Adipocyte (in vitro differentiated cells): ENCODE data around the gene ATP8B2.
"Not testable (repeated sequence)": the region's sequence is repeated elsewhere in the genome, so short reads cannot be mapped to it uniquely, and the experiment has no call there.

ENCODE experiments used
- DNase-seq: peaks from one replicate; pipeline ENCODE4 v3.0.0-alpha.2; 2015; ENCODE audit warnings: low read depth
- H3K27me3 ChIP-seq: replicated peaks from 2 replicates; pipeline ENCODE4 v1.7.0; 2013; ENCODE audit warnings: mild to moderate bottlenecking, low read length, moderate library complexity; ENCODE audit not compliant: control insufficient read depth, insufficient read depth
- H3K36me3 ChIP-seq: 2 replicates; pipeline ENCODE4 v1.7.0; 2013; ENCODE audit warnings: low read length, mild to moderate bottlenecking, moderate library complexity; ENCODE audit not compliant: control insufficient read depth, insufficient read depth, severe bottlenecking
- H3K4me1 ChIP-seq: 2 replicates; pipeline ENCODE4 v1.7.0; 2013; ENCODE audit warnings: mild to moderate bottlenecking, low read length, moderate library complexity; ENCODE audit not compliant: control insufficient read depth, insufficient read depth
- H3K4me3 ChIP-seq: 2 replicates; pipeline ENCODE4 v1.7.0; 2013; ENCODE audit warnings: mild to moderate bottlenecking, low read length, moderate library complexity
- H3K9ac ChIP-seq: 2 replicates; pipeline ENCODE4 v1.7.0; 2013; ENCODE audit warnings: mild to moderate bottlenecking, low read length, moderate library complexity
- H3K9me3 ChIP-seq: 2 replicates; pipeline ENCODE4 v1.7.0; 2013; ENCODE audit warnings: mild to moderate bottlenecking, low read length, moderate library complexity; ENCODE audit not compliant: control insufficient read depth

Gene ATP8B2

DNA sequence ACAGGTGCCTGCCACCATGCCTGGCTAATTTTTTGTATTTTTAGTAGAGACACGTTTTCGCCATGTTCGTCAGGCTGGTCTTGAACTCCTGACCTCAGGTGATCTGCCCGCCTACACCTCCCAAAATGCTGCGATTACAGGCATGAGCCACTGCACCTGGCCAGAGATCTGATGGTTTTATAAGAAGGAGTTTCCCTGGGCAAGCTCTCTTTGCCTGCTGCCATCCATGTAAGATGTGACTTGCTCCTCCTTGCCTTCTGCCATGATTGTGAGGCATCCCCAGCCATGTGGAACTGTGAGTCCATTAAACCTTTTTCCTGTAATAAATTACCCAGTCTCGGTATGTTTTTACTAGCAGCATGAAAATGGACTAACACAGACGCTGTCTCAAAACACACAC, 16.2 kb upstream of the ATP8B2 start:
- H3K36me3 ChIP-seq, H3K4me3 ChIP-seq, H3K4me1 ChIP-seq, H3K9me3 ChIP-seq, H3K9ac ChIP-seq, H3K27me3 ChIP-seq, DNase-seq: not testable (repeated sequence)

DNA sequence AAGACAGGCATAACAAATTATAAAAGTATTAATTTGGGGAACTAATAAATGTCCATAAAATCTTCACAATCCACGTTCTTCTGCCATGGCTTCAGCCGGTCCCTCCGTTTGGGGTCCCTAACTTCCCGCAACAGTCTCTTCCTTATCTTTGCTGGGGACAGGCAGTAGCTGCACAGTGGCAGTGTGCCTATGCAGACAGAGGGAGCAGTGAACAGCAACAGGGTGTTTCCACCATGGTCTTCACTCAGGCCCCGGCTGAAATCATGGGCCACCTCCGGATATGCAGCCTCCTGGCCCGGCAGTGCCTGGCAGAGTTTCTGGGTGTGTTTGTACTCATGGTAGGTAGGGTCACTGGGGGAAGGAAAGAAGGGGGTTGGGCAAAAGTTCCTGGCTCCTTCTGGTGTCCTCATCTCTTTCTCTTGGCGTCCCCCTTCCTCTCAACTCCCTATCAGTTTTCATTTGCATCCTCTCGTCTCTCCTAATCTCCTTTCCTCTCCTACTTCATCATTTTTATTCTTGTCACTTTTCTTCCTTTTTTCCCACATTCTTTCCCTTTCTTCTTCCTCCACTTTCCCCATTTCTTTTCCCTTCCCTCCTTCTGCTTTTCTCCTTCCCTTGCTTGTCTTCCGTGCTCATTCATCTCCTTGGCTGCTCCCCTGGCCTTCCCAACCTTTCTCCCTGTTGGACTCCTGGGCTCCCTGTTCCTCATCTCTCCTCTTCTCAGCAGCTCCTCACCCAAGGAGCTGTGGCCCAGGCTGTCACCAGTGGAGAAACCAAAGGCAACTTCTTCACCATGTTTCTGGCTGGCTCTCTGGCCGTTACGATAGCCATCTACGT, 12.9 kb upstream of the ATP8B2 start:
- DNase-seq, H3K36me3 ChIP-seq, H3K27me3 ChIP-seq, H3K9ac ChIP-seq, H3K4me1 ChIP-seq, H3K4me3 ChIP-seq: not testable (repeated sequence)
- H3K9me3 ChIP-seq = peaks cover 12% of the 10 kb centered on the region

DNA sequence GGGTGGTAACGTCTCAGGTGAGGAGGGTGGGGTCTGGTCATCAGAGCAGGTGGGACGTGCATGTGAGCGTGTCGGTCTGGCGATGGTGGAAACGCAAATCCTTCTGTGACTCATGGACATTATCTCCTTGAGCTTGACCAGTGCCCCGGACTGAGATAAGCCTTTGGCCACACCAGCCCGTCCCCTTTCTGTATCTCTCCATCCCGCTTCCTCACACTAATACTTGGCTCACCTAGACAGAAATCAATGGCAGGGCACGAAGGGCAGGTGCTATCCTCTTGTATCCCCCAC, 12.3 kb upstream of the ATP8B2 start:
- no peak overlapping the region for H3K9ac ChIP-seq

GRCh38 chr1:154314226-154314625, 11.1 kb upstream of the ATP8B2 start:
- peaks cover 13% of the 10 kb centered on the region for H3K9me3 ChIP-seq
- not testable (repeated sequence) for H3K4me3 ChIP-seq, DNase-seq, H3K27me3 ChIP-seq, H3K36me3 ChIP-seq, H3K4me1 ChIP-seq, H3K9ac ChIP-seq

More for the DNA sequence above, 12.3 kb upstream of the ATP8B2 start:
- H3K4me3 ChIP-seq = no peak overlapping the region
- H3K27me3 ChIP-seq = peaks cover 3% of the 10 kb centered on the region
- H3K4me1 ChIP-seq = no peaks in the 10 kb centered on the region
- peaks cover 13% of the 10 kb centered on the region for H3K9me3 ChIP-seq
- DNase-seq = no peak
- H3K36me3 ChIP-seq = no peaks in the 10 kb centered on the region

DNA sequence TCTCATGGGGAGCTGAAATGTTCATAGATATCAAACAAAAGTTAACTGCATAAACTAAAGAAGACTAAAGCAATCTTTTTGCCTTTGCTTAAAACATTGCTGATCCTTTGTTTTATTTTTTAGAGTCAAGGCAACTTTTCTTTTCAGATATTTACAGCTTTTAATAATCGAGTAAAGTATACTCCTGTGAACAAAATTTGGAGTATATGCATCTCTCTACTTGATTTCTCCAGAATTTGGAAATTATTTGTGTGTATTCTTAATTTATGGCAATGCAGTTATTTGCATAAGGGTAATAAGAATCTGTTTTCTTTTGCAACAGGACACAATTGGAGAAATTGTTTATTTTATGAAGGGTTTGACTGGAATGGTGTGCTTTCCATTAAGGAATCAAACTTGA, 8.6 kb upstream of the ATP8B2 start:
- H3K36me3 ChIP-seq = no peaks in the 10 kb centered on the region
- no peak overlapping the region for H3K9ac ChIP-seq
- no peak overlapping the region for H3K4me3 ChIP-seq
- no peak for DNase-seq
- H3K27me3 ChIP-seq = peaks cover 3% of the 10 kb centered on the region
- H3K9me3 ChIP-seq = peaks cover 13% of the 10 kb centered on the region
- no peaks in the 10 kb centered on the region for H3K4me1 ChIP-seq

DNA sequence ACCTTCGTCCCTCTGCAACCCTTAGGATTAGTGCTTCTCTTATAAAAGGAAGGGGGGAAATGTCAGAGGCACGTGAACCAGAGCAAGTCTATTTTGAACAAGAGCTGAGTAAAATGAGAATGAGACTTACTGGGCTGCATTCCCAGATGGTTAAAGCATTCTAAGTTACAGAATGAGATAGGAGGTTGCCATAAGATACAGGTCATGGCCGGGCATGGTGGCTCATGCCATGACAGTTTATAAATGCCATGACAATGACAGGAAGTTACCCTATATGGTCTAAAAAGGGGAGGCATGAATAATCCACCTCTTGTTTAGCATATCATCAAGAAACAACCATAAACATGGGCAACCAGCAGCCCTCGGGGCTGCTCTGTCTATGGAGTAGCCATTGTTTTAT, 6.9 kb upstream of the ATP8B2 start:
- no peak for DNase-seq
- no peaks in the 10 kb centered on the region for H3K36me3 ChIP-seq
- H3K9ac ChIP-seq = no peak overlapping the region
- peaks cover 13% of the 10 kb centered on the region for H3K9me3 ChIP-seq
- peaks cover 7% of the 10 kb centered on the region for H3K27me3 ChIP-seq
- no peak overlapping the region for H3K4me3 ChIP-seq
- no peaks in the 10 kb centered on the region for H3K4me1 ChIP-seq

DNA sequence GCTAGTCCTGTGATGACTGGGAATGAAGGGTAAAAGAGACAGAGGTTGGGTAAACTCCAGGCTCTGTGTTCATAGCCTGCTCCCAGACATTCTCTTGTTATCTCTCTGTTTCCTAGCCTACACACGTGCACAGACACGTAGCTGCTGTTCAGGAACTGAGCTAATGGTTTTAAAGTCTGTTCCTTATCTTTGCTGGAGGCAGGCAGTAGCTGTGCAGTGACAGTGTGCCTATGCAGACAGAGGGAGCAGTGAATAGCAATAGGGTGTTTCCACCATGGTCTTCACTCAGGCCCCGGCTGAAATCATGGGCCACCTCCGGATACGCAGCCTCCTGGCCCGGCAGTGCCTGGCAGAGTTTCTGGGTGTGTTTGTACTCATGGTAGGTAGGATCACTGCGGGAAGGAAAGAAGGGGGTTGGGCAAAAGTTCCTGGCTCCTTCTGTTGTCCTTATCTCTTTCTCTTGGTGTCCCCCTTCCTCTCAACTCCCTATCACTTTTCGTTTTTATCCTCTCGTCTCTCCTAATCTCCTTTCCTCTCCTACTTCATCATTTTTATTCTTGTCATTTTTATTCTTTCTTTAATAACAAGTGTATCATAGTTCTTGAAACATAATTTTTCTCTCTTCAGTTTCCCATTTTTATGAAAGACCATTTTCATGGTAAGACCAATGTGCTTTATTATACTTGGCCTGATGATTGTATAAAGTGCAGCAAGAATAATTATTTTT, 4.3 kb upstream of the ATP8B2 start, which contains the start of gene AQP10:
Gene AQP10, plus strand, starts transcription at position 212 of the 727 bp plus-strand sequence. Its CDS starts 63 bp downstream, at position 275.
- H3K9ac ChIP-seq = no peak within 1 kb of the TSS
- peaks cover 13% of the 10 kb centered on the region for H3K9me3 ChIP-seq
- H3K27me3 ChIP-seq = peaks cover 9% of the 10 kb centered on the region
- no peak within 1 kb of the TSS for H3K4me3 ChIP-seq
- no peak for DNase-seq
- no peaks in the 10 kb centered on the region for H3K36me3 ChIP-seq
- H3K4me1 ChIP-seq = no peaks in the 10 kb centered on the region

GRCh38 chr1:154321609-154321934, 3.8 kb upstream of the ATP8B2 start:
- H3K27me3 ChIP-seq, H3K36me3 ChIP-seq, DNase-seq, H3K9ac ChIP-seq, H3K4me1 ChIP-seq, H3K9me3 ChIP-seq, H3K4me3 ChIP-seq: not testable (repeated sequence)

- Histone ChIP-seq H3K9ac (no peak overlapping the region), H3K4me3 (no peak overlapping the region), H3K4me1 (peaks cover 21% of the 10 kb centered on the region), H3K27me3 (peaks cover 9% of the 10 kb centered on the region), H3K36me3 (no peaks in the 10 kb centered on the region), H3K9me3 (no peaks in the 10 kb centered on the region)
- DNase-seq = no peak
Measured at GRCh38 chr1:154323493-154323892, 1.8 kb upstream of the ATP8B2 start.

DNA sequence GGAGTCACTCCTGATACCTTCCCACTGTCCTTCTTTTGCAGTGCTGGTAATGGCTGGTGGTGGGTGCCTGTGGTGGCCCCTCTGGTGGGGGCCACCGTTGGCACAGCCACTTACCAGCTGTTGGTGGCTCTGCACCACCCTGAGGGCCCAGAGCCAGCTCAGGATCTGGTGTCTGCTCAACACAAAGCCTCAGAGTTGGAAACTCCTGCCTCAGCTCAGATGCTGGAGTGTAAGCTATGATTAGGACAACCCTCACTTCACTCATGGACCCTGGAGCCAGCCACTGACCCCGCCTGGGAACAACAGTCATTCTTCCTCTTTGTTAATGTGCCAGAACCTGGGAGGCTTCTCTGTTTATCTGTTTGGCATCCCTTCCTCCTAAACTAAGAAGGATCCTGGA, 1.1 kb upstream of the ATP8B2 start:
- Histone ChIP-seq H3K36me3 (no peaks in the 10 kb centered on the region), H3K9me3 (no peaks in the 10 kb centered on the region), H3K4me1 (peaks cover 25% of the 10 kb centered on the region), H3K9ac (no peak overlapping the region), H3K27me3 (peaks cover 9% of the 10 kb centered on the region), H3K4me3 (no peak overlapping the region)
- no peak for DNase-seq

DNA sequence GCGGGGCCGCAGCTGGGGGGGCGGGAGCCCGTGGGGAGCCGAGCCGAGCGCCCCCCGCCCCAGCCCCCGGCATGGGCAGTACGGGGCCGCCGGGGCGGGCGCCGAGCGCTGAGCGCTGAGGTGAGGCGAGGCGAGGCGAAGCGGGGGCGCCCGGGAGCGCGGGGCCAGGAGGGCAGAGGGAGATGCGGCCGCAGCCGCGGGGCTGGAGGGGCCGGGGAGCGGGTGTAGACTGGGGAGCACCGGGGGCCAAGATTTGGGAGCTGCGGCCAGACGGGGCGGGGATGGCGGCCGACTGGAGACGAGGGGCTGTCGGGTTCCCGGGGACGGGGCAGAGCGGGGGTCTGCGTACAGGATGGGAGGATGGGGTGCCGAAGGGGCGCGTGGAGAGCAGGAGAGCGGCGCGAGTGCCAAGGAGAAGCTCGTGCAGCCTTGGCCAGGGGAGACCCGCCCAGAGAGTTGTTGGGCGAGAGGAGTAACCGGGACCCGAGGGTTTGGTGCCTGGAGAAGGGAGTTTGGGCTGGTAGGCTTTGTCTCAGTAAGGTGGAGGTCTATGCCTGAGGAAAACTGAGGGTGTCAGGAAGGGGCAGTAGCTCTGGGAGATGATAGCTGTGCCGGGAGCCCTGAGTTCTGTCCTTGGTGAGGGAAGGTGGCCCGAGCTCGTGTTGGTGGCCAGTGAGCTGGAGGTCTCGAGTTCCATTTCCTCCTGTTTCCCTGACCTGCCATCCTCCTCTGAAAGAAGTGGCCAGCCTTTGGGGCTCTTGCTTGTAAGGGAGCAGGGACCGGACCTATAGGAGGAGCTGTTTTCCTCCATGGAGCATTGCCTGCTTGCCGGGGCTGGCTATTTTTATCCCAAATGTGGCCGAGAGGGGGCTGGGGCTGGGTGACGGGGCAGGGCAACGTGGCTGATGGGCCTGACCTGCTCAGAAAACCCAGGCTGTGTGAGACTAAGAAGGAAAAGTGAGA, 539 bp downstream of the ATP8B2 start:
- Histone ChIP-seq H3K9ac (peak overlapping the region; percentile 100), H3K9me3 (no peaks in the 10 kb centered on the region), H3K4me1 (peaks cover 25% of the 10 kb centered on the region), H3K36me3 (peaks cover 9% of the 10 kb centered on the region), H3K27me3 (peaks cover 9% of the 10 kb centered on the region), H3K4me3 (peak overlapping the region; percentile 96)
- peak; percentile 96 for DNase-seq
